Measurements from ENCODE around the gene OR5M10. TPM values are rescaled to one million over a fixed set of nuclear protein-coding genes. Genes with fewer than 3 reads are reported as not detected.

OR5M10 gene
- total RNA-seq = not detected in 2 replicates

DNA sequence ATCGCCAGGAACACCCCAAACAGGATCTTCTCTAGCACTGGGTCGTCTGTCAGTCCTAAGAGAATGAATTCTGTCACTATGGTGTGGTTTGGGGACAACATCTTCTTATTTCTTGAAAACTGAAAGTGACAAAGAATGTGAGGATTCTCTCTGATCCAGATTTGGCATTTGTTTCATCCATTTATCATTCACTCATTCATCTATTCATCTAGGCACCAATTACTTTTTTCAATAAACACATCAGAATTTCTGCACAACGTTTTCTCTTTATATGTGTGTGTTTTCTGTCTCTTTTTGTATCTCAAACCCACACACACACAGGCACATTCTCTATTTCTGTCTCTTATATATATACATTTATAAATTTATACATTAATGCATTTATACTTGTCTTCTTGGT lies at the start of gene OR5M10:
Gene OR5M10 (minus strand): TSS at position 101 of the 400 bp plus-strand sequence. CDS start 0 bp downstream, at position 101.

GRCh38 chr11:56543157-56543556 lies 34.4 kb downstream of the OR5M10 start, which contains the start of gene OR5M11:
OR5M11 (minus strand) TSS chr11:56543257; CDS start chr11:56543257, 0 bp downstream.

Other genes with a start within 250 kb of the OR5M10 start
- not detected in 2 replicates for gene OR8K1, start 231.7 kb downstream of the OR5M10 start, total RNA-seq
- not detected in 2 replicates for gene OR8J1, start 223.4 kb downstream of the OR5M10 start, total RNA-seq
- not detected in 2 replicates for gene OR8U1, start 202.1 kb downstream of the OR5M10 start, total RNA-seq
- gene OR5AL1, start 165.0 kb downstream of the OR5M10 start, total RNA-seq = not detected in 2 replicates
- gene OR5M3, start 104.4 kb downstream of the OR5M10 start, total RNA-seq = not detected in 2 replicates
- gene OR5M8, start 86.4 kb downstream of the OR5M10 start, total RNA-seq = not detected in 2 replicates
- not detected in 2 replicates for gene OR5M11, start 34.5 kb downstream of the OR5M10 start, total RNA-seq
- not detected in 2 replicates for gene OR5M1, start 37.2 kb upstream of the OR5M10 start, total RNA-seq
- gene OR5AP2, start 64.7 kb upstream of the OR5M10 start, total RNA-seq = not detected in 2 replicates
- gene OR5AR1, start 86.0 kb upstream of the OR5M10 start, total RNA-seq = not detected in 2 replicates
- gene OR9G1, start 121.4 kb upstream of the OR5M10 start, total RNA-seq = not detected in 2 replicates
- not detected in 2 replicates for gene OR9G4, start 171.0 kb upstream of the OR5M10 start, total RNA-seq

Data from articular chondrocyte of knee joint (primary cell).